K562 (cell line): ENCODE measurements around the gene ALKBH3. TPM values are rescaled to one million over a fixed set of nuclear protein-coding genes. Genes with fewer than 3 reads are reported as not detected.

Source experiments
- ADNP ChIP-seq: fragments of 200-800 bp; sonication (Bioruptor generic); IDR thresholded peaks from 2 replicates; pipeline ENCODE4 v1.6.1; 2016; ENCODE audit warnings: missing genetic modification characterization, missing compliant biosample characterization
- ATF3 ChIP-seq, 2 experiments: fragments of 450-650 bp in 1 of 2; sonication (generic) in 1 of 2; formaldehyde crosslinking in 1 of 2; IDR thresholded peaks in 1 of 2; conservative IDR thresholded peaks in 1 of 2; 2 replicates each; pipeline versions ENCODE4 v1.6.1 to v1.8.1; 2016 to 2023; ENCODE audit warnings: mild to moderate bottlenecking in 2 of 2, moderate library complexity in 2 of 2, inconsistent platforms in 1 of 2, missing genetic modification reagents in 1 of 2
- E4F1 ChIP-seq: fragments of 250-450 bp; sonication (Bioruptor Pico); IDR thresholded peaks from 2 replicates; pipeline ENCODE4 v1.5.0; 2021; ENCODE audit warnings: mild to moderate bottlenecking, borderline replicate concordance
- GTF3C2 ChIP-seq: IDR thresholded peaks from 3 replicates; pipeline ENCODE4 v1.6.1; 2011; ENCODE audit warnings: borderline replicate concordance, mild to moderate bottlenecking, moderate library complexity; ENCODE audit not compliant: insufficient read length; ENCODE audit errors: extremely low read depth
- IRF9 ChIP-seq: fragments of 450-650 bp; IDR thresholded peaks from 2 replicates; pipeline ENCODE4 v1.6.1; 2016; ENCODE audit warnings: missing biosample characterization, missing genetic modification characterization
- JUN ChIP-seq, 2 experiments: sonication (generic) in 1 of 2; formaldehyde crosslinking in 1 of 2; IDR thresholded peaks; 2 replicates each; pipeline versions ENCODE4 v1.6.1 to v1.8.0; 2012 to 2022; ENCODE audit warnings: borderline replicate concordance in 2 of 2, mild to moderate bottlenecking in 2 of 2, improper control_type of control experiment in 1 of 2, low read depth in 1 of 2, low read length in 1 of 2, missing genetic modification reagents in 1 of 2
- MECOM ChIP-seq: fragments of 250-450 bp; sonication (Bioruptor Pico); IDR thresholded peaks from 2 replicates; pipeline ENCODE4 v1.8.0; 2022; ENCODE audit warnings: inconsistent platforms
- MTA3 ChIP-seq: fragments of 450-650 bp; formaldehyde crosslinking; IDR thresholded peaks from 2 replicates; pipeline ENCODE4 v1.6.1; 2017; ENCODE audit warnings: mild to moderate bottlenecking, borderline replicate concordance
- POLR3A ChIP-seq: IDR thresholded peaks from 2 replicates; pipeline ENCODE4 v1.6.1; 2011; ENCODE audit warnings: borderline replicate concordance, mild to moderate bottlenecking, moderate library complexity; ENCODE audit not compliant: insufficient read length, insufficient read depth; ENCODE audit errors: extremely low read depth
- SFPQ ChIP-seq: fragments of 200-400 bp; formaldehyde crosslinking; IDR thresholded peaks from 2 replicates; pipeline ENCODE4 v1.6.1; 2017; ENCODE audit warnings: mild to moderate bottlenecking, low read depth, low read length, moderate library complexity
- SMAD1 ChIP-seq: fragments of 150-350 bp; IDR thresholded peaks from 2 replicates; pipeline ENCODE4 v1.6.1; 2014; ENCODE audit warnings: low read length, low read depth; ENCODE audit not compliant: partially characterized antibody
- SREBF2 ChIP-seq: sonication (generic); formaldehyde crosslinking; IDR thresholded peaks from 2 replicates; pipeline ENCODE4 v1.4.0; 2020; ENCODE audit warnings: mild to moderate bottlenecking, missing genetic modification reagents
- ZNF12 ChIP-seq: sonication (generic); formaldehyde crosslinking; IDR thresholded peaks from 2 replicates; pipeline ENCODE4 v1.4.0; 2020; ENCODE audit warnings: mild to moderate bottlenecking, missing genetic modification reagents
- ZNF511 ChIP-seq: sonication (generic); formaldehyde crosslinking; IDR thresholded peaks from 2 replicates; pipeline ENCODE4 v1.8.0; 2022; ENCODE audit warnings: mild to moderate bottlenecking, missing genetic modification reagents
- polyA plus RNA-seq, 8 experiments: library from polyadenylated mRNA; depleted of rRNA in 4 of 8; stranded (reverse) in 5 of 8; unstranded in 3 of 8; fragments of >200 nt; fragmentation: Nextera tagmentation in 2 of 8; fragmentation: Illumina TruSeq in 1 of 8; extraction: Ambion mirVana in 2 of 8; extraction: Trizol in 1 of 8; gene quantifications; 2 replicates each; pipeline versions ENCODE4 v1.2.1 to v1.2.3, GENCODE V29; 2011 to 2014; ENCODE audit warnings: inconsistent platforms in 1 of 8, missing spikeins in 1 of 8
- total RNA-seq, 7 experiments: library from RNA; depleted of rRNA in 6 of 7; stranded (reverse); fragments of >200 nt in 6 of 7; fragmentation: Illumina TruSeq in 2 of 7; extraction: Trizol in 2 of 7; gene quantifications; 2 replicates each; pipeline versions ENCODE4 v1.2.1 to v1.2.3, GENCODE V29; 2011 to 2021; ENCODE audit warnings: low replicate concordance in 1 of 7

Gene ALKBH3
- total and polyA plus RNA-seq, 9 of the 15 experiments (the other 6 are each of a cell fraction or from before 2014, with no cell fraction given) = 16.0 to 49.9 (median 36.5) TPM

- no peak for TF ChIP-seq SFPQ
- peak; percentile 36; the same call in 1 of the 2 replicates for TF ChIP-seq MTA3
- no peak; the same call in 1 of the 2 replicates for TF ChIP-seq MECOM (CRISPR knock-in tag)
- TF ChIP-seq SREBF2 = no peak
- TF ChIP-seq IRF9 = no peak
- TF ChIP-seq JUN (IDR thresholded peaks at IDR 0.05; ENCODE audit: borderline replicate concordance, low read depth, low read length) = peak; percentile 26; the same call in 1 of the 2 replicates
- TF ChIP-seq JUN (CRISPR knock-in tag; IDR thresholded peaks at IDR 0.05; ENCODE audit: borderline replicate concordance) = no peak
- no peak for TF ChIP-seq POLR3A
- no peak; the same call in 1 of the 2 replicates for TF ChIP-seq ATF3 (IDR thresholded peaks at IDR 0.05)
- no peak for TF ChIP-seq ATF3 (CRISPR knock-in tag; conservative IDR thresholded peaks at IDR 0.05)
- TF ChIP-seq ADNP = no peak
- no peak for TF ChIP-seq GTF3C2
- no peak for TF ChIP-seq ZNF12 (CRISPR knock-in tag)
- no peak for TF ChIP-seq SMAD1
- TF ChIP-seq ZNF511 (CRISPR knock-in tag) = peak; percentile 66
- no peak for TF ChIP-seq E4F1 (CRISPR knock-in tag)
Measured at GRCh38 chr11:43880640-43881159, at the start of gene ALKBH3 (continued).
